Activated naive CD4-positive, alpha-beta T cell treated with anti-CD3 and anti-CD28 coated beads, Interleukin-2, amount 10 ng/mL, durations not matched to agents 7 days and 5 days (primary cell): ENCODE results near the gene ACOX1.
"Not testable (repeated sequence)": the region's sequence is repeated elsewhere in the genome, so short reads cannot be mapped to it uniquely, and the experiment has no call there.

ENCODE experiments used
- CTCF ChIA-PET: fragments of 350-600 bp; sonication (Branson Sonifier 250); formaldehyde crosslinking; loops from one replicate; lab custom pipeline; 2021; ENCODE audit warnings: antibody characterized with exemption; lab: Charles Lee
- DNase-seq: peaks from one replicate; pipeline ENCODE4 v3.0.0-alpha.2; 2020
- H3K27ac Mint-ChIP-seq: one replicate; pipeline ENCODE4 v1.8.0; 2021; ENCODE audit warnings: mild to moderate bottlenecking, moderate library complexity, mixed read lengths
- H3K27me3 Mint-ChIP-seq: one replicate; pipeline ENCODE4 v1.8.0; 2021; ENCODE audit warnings: mild to moderate bottlenecking, mixed read lengths
- H3K36me3 Mint-ChIP-seq: one replicate; pipeline ENCODE4 v1.8.0; 2021; ENCODE audit warnings: mixed read lengths
- H3K4me1 Mint-ChIP-seq: one replicate; pipeline ENCODE4 v1.8.0; 2021; ENCODE audit warnings: mixed read lengths
- H3K4me3 Mint-ChIP-seq: one replicate; pipeline ENCODE4 v1.8.0; 2021; ENCODE audit warnings: mild to moderate bottlenecking, moderate library complexity, mixed read lengths
- H3K9me3 Mint-ChIP-seq: one replicate; pipeline ENCODE4 v1.8.0; 2021; ENCODE audit warnings: mixed read lengths

ACOX1 gene

DNA sequence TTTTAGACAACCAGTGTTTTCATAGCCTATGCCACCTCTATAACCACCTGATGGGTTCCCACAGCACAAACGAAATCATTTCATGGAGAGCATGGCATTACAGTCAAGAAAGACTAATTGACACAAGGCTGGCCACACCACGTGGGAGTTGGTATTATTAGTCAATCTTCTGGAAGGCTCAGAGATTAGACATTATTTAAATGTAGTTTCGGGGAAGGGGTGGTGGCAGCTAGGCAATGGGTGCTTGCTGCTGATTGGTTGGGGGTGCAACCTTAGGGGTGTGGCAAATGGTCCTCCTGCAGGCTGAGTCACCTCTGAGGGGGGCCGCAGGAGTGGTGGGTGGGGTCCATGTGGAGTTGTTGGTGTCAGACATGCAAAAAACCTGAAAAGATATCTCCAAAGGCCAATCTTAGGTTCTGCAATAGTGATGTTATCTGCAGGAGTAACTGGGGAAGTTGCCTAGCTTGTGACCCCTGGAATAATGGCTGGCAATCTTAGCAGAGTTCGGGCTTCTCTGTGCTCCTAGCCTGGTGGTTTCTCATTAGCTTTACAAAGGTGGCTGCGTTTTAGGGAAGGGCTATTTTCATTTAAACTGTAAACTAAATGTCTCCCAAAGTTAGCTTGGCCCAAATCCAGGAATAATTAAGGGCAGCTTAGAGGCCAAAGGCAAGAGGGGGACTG is 4.7 kb upstream of the ACOX1 start:
- CTCF ChIA-PET, result interaction anchor here (0.8 to 1.5 kb wide), 2 partner anchors 18 to 401 kb away, joined by 3 to 6 read pairs; no protein-coding TSS in a partner anchor
- Mint-ChIP-seq H3K36me3 (no peaks in the 10 kb centered on the region), H3K9me3 (no peaks in the 10 kb centered on the region), H3K4me3 (no peak overlapping the region), H3K27me3 (no peaks in the 10 kb centered on the region), H3K27ac (no peak overlapping the region), H3K4me1 (peaks cover 18% of the 10 kb centered on the region)
- no peak for DNase-seq

DNA sequence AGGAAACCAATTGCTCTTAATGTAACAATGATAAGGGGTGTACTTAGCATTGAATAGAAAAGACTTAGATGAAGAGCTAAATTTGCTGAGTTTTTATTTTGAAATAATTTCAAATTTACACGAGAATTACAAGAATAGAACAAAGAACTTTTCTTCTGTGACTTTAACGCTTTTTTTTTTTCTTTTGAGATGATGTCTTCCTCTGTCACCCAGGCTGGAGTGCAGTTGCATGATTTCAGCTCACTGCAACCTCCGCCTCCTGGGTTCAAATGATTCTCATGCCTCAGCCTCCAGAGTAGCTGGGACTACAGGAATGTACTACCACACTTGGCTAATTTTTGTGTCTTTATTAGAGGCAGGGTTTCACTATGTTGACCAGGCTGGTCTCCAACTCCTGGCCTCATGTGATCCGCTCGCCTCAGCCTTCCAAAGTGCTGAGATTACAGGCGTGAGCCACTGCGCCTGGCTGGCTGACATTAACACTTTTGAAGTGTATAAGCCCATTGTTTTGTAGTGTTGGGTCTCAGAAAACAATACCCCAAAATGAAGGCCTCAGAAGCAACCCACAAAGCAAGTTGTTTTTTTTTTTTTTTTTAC is 2.2 kb upstream of the ACOX1 start:
- CTCF ChIA-PET, result interaction anchor here (0.6 to 1.7 kb wide), 2 partner anchors 76 to 126 kb away, joined by 3 to 4 read pairs; no protein-coding TSS in a partner anchor
- H3K36me3 Mint-ChIP-seq, result peaks cover 7% of the 10 kb centered on the region
- no peaks in the 10 kb centered on the region for H3K27me3 Mint-ChIP-seq
- H3K4me3 Mint-ChIP-seq, result peak overlapping the region; percentile 97
- H3K9me3 Mint-ChIP-seq, result no peaks in the 10 kb centered on the region
- DNase-seq, result no peak
- peaks cover 37% of the 10 kb centered on the region for H3K4me1 Mint-ChIP-seq
- peak overlapping the region; percentile 100 for H3K27ac Mint-ChIP-seq

- Mint-ChIP-seq H3K4me3 (peak overlapping the region; percentile 97), H3K27me3 (no peaks in the 10 kb centered on the region), H3K4me1 (peaks cover 44% of the 10 kb centered on the region), H3K27ac (peak overlapping the region; percentile 100), H3K9me3 (no peaks in the 10 kb centered on the region), H3K36me3 (peaks cover 8% of the 10 kb centered on the region)
- CTCF ChIA-PET, result interaction anchor here (0.6 to 1.7 kb wide), 3 partner anchors 25 to 127 kb away, joined by 3 to 4 read pairs (median 3); no protein-coding TSS in a partner anchor
- DNase-seq, result no peak
These were observed 1.4 kb upstream of the ACOX1 start for GRCh38 chr17:75980188-75981018.

GRCh38 chr17:75979705-75980187 is 780 bp upstream of the ACOX1 start:
- H3K27me3 Mint-ChIP-seq, result no peaks in the 10 kb centered on the region
- no peaks in the 10 kb centered on the region for H3K9me3 Mint-ChIP-seq
- DNase-seq, result no peak
- peak overlapping the region; percentile 100 for H3K27ac Mint-ChIP-seq
- H3K4me3 Mint-ChIP-seq, result peak overlapping the region; percentile 97
- H3K4me1 Mint-ChIP-seq, result peaks cover 44% of the 10 kb centered on the region
- peaks cover 9% of the 10 kb centered on the region for H3K36me3 Mint-ChIP-seq
- CTCF ChIA-PET, result interaction anchor here (0.8 to 1.7 kb wide), 2 partner anchors 26 to 74 kb away, joined by 3 to 4 read pairs; no protein-coding TSS in a partner anchor

GRCh38 chr17:75976175-75976848 is 2.7 kb downstream of the ACOX1 start:
- CTCF ChIA-PET, result interaction anchor here (0.6 kb wide), 1 partner anchor 424 kb away, joined by 3 read pairs; no protein-coding TSS in a partner anchor
- Mint-ChIP-seq H3K36me3 (peaks cover 20% of the 10 kb centered on the region), H3K27ac (no peak overlapping the region), H3K4me1 (peaks cover 44% of the 10 kb centered on the region), H3K27me3 (no peaks in the 10 kb centered on the region), H3K4me3 (no peak overlapping the region), H3K9me3 (no peaks in the 10 kb centered on the region)
- no peak for DNase-seq

DNA sequence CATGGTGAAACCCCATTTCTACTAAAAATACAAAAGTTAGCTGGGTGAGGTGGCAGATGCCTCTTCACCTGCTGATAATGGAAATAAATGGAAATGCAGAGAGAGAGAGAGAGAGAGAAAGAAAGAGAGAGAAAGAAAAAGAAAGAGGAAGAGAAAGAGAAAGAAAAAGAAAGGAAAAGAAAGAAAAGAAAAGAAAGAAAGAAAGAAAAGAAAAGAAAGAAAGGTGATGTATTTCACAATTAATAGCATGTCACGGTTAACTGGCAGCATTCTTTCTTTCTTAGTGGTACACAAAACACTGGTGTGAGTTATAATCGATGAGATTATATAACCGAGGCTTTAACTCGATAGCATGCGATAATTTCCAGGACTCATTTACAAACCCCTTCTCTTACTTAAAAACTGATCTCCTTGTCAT is 3.2 kb downstream of the ACOX1 start:
- no peaks in the 10 kb centered on the region for H3K27me3 Mint-ChIP-seq
- no peak overlapping the region for H3K27ac Mint-ChIP-seq
- CTCF ChIA-PET, result no interaction called here
- DNase-seq, result no peak
- no peaks in the 10 kb centered on the region for H3K9me3 Mint-ChIP-seq
- peaks cover 21% of the 10 kb centered on the region for H3K36me3 Mint-ChIP-seq
- H3K4me1 Mint-ChIP-seq, result peaks cover 41% of the 10 kb centered on the region
- no peak overlapping the region for H3K4me3 Mint-ChIP-seq

GRCh38 chr17:75975187-75975586 is 3.8 kb downstream of the ACOX1 start:
- Mint-ChIP-seq H3K36me3 (peaks cover 21% of the 10 kb centered on the region), H3K4me1 (peaks cover 35% of the 10 kb centered on the region)
- H3K9me3 Mint-ChIP-seq, H3K27me3 Mint-ChIP-seq, CTCF ChIA-PET, DNase-seq, H3K27ac Mint-ChIP-seq, H3K4me3 Mint-ChIP-seq: not testable (repeated sequence)

DNA sequence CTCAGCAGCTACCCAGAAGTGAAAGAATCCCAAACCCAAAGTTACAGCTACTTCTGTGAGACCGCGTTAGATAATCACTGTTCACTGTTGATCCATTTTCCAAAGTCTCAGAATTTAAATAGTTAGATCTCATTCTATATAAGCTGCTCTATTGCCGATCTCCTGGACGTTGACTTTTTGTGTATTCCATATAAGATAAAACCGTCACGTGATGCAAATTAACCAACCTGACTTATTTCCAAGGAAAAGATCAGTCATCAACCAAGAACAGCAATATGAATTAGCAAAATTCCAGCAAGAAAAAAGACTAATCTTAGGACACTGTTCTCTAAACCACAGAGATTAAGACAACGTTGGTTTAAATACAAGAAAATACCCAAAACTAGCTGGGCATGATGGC is 8.3 kb downstream of the ACOX1 start:
- no peak for DNase-seq
- Mint-ChIP-seq H3K36me3 (peaks cover 18% of the 10 kb centered on the region), H3K4me3 (no peak overlapping the region), H3K27me3 (no peaks in the 10 kb centered on the region), H3K9me3 (no peaks in the 10 kb centered on the region), H3K27ac (no peak overlapping the region), H3K4me1 (peaks cover 5% of the 10 kb centered on the region)
- CTCF ChIA-PET, result no interaction called here

GRCh38 chr17:75970011-75970523 is 8.9 kb downstream of the ACOX1 start:
- Mint-ChIP-seq H3K4me3 (no peak overlapping the region), H3K4me1 (peaks cover 2% of the 10 kb centered on the region), H3K27ac (no peak overlapping the region), H3K36me3 (peaks cover 18% of the 10 kb centered on the region), H3K27me3 (no peaks in the 10 kb centered on the region), H3K9me3 (no peaks in the 10 kb centered on the region)
- CTCF ChIA-PET, result interaction anchor here (0.9 kb wide), 1 partner anchor 43 kb away, joined by 4 read pairs; no protein-coding TSS in a partner anchor
- no peak for DNase-seq

GRCh38 chr17:75969044-75969443 is 9.9 kb downstream of the ACOX1 start:
- not testable (repeated sequence) for H3K4me1 Mint-ChIP-seq, H3K9me3 Mint-ChIP-seq, H3K4me3 Mint-ChIP-seq, H3K27me3 Mint-ChIP-seq, H3K27ac Mint-ChIP-seq, DNase-seq
- CTCF ChIA-PET, result interaction anchor here (0.9 to 1.0 kb wide), 2 partner anchors 39 to 42 kb away, joined by 3 to 4 read pairs; no protein-coding TSS in a partner anchor
- peaks cover 16% of the 10 kb centered on the region for H3K36me3 Mint-ChIP-seq

DNA sequence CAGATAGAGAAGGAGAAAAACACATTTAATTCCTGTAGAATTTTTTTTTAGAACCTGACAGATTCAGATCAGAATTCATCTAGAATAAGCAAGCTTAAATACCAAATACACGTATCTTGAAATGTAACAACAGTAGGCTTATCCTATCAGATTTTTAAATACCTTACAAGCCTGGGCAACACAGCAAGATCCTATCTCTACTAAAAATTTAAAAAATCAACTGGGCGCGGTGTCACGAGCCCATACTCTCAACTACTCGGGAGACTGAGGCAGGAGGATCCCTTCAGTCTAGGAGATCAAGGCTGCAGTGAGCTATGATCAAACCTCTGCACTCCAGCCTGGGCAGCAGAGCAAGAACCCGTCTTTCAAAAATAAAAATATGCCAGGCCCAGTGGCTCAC is 13.5 kb downstream of the ACOX1 start:
- H3K9me3 Mint-ChIP-seq, result no peaks in the 10 kb centered on the region
- H3K4me1 Mint-ChIP-seq, result peaks cover 5% of the 10 kb centered on the region
- H3K36me3 Mint-ChIP-seq, result peaks cover 6% of the 10 kb centered on the region
- DNase-seq, result no peak
- H3K27me3 Mint-ChIP-seq, result no peaks in the 10 kb centered on the region
- H3K27ac Mint-ChIP-seq, result no peak overlapping the region
- H3K4me3 Mint-ChIP-seq, result no peak overlapping the region
- CTCF ChIA-PET, result interaction anchor here (1.0 to 1.8 kb wide), 2 partner anchors 30 to 38 kb away, joined by 3 to 4 read pairs; no protein-coding TSS in a partner anchor

- Mint-ChIP-seq H3K27ac (no peak overlapping the region), H3K27me3 (no peaks in the 10 kb centered on the region), H3K4me3 (no peak overlapping the region), H3K36me3 (peaks cover 15% of the 10 kb centered on the region), H3K9me3 (no peaks in the 10 kb centered on the region), H3K4me1 (peaks cover 3% of the 10 kb centered on the region)
- DNase-seq, result no peak
- CTCF ChIA-PET, result no interaction called here
These were observed 19.0 kb downstream of the ACOX1 start for GRCh38 chr17:75959839-75960511.
